Stimulated activated CD8-positive, alpha-beta memory T cell treated with anti-CD3 and anti-CD28 coated beads, Interleukin-7, amount 100 ng/mL, for 48 hours (primary cell): Measurements from ENCODE around the gene CEACAM18.
"Not testable (repeated sequence)": the region's sequence is repeated elsewhere in the genome, so short reads cannot be mapped to it uniquely, and the experiment has no call there.

ENCODE experiments used
- DNase-seq, 2 donors: peaks; one replicate each; pipeline ENCODE4 v3.0.0-alpha.2; 2020; ENCODE audit warnings: low read depth in 1 of 2; ENCODE audit errors: extremely low read depth in 1 of 2

Gene CEACAM18

DNA sequence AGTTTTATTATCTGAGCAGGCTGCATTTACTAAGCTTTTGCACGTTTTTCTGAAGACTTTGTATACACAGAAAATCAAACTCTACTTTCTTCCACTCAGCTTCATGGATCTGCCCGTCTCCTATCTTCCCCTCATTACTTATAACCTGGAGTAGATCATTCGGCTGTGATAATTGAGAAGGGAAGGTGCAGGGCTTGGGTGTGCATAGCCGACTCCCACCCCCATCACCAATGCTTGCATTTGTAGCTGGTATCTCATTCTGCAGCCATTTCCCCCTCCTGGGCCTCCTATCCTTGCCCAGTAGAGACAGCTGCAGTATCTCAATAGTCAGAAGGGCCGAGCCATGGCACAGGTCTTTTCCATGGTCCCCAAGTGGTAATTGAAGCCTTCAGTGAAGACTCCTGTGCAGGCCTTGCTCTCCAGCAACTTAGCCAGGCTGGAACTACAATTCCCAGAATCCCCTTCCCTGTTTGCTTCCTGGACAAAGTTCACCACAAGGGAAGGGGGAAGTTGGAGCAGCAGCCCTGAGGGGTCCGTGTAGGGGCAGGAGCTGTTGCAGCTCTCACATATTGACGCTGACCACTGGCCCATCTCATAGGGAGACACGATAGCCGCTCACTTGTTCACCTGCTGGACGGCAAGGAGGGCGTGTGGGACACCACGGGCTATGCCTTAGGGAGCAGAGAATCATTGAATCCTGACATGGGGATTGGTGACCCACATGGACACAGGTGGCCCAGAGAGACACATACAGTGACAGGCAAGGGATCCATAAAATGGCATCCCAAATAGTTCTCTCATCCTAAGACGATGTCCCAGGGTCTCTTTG lies 18.0 kb upstream of the CEACAM18 start:
- no peak for DNase-seq

DNA sequence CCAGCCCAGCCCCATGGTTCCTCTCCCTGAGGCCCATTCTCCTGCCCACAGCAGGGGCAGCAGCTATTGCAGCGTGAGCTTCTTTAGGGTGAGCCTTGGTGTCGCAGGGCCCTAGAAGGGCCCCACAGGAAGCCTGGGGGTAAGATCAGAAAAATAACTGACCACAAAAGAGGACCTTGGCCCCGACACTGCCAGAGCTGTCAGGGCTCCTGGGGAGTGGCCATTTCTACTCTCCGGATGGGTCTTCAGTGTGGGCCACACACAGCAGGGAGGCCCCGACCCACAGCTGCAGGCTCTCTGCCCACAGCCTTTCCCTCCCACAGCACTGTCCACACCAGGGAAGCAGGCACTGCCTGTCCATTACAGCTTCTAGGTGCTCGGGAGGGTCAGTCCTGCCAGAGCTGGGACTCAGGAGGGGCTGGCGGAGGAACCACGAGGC lies 16.6 kb upstream of the CEACAM18 start:
- DNase-seq = no peak

DNA sequence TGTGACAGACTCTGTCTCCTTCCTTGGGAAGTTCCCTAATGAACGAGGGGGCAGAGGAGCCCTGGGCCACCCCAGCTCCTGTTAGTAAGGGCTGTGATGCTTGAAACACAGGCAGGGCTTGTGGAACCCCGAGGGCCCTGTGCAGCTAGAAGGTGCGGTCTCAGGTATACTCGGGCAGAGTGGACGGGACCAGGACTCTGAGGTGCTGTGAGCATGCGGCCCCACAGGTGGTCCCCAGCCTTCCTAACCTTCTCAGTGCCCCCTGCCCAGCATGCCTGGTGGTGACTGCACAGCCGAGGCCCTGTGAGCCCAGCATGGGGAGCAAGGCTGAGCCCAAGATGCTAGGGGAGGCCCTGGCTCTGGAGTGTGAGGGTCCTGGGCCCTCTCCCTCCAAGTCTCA lies 16.1 kb upstream of the CEACAM18 start:
- no peak for DNase-seq

GRCh38 chr19:51462681-51463080 lies 15.7 kb upstream of the CEACAM18 start:
- no peak for DNase-seq

DNA sequence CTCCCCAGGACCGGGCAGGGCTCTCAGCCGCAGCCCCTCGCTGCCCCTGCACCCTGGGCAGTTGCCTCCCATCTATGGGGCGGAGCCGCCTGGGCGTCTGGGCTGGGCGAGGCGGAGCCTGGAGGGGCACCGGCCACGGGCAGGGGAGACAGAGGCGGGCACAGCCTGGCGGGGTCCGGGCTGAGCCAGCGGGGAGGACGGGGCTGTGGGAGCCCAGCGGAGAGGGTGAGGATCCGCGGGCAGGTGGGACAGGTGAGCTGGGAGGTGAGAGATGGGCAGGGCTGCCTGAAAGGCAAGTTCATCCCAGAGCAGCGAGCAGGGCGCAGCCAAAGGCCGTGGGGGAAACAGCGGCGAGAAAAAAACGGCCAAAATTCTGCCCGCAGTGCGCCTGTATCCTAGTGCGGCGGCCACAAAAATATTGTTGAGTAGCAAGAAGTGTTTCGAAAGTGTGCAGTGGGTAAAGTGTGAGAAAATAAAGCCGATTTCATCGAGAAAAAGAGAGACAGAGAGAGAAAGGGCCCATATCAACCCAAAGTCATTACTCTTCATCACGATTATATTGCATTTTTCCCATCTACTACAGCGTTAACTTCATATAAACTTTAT lies 14.3 kb upstream of the CEACAM18 start:
- DNase-seq = not testable (repeated sequence)

DNA sequence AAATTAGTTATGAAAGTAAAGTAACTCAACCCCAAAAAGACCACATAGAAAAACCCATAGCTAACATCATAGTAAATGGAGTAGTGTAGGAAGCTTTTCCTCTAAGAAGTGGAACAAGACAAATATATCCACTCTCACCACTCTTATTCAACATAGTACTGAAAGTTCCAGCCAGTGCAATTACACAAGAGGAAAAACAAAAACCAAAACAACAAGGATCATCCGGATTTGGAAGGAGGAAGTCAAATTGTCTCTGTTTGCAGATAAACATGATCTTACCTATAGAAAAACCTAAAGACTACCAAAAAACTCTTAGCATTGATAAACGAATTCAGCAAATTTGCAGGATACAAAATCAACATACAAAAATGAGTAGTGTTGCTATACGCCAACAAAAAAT lies 11.6 kb upstream of the CEACAM18 start:
- no peak for DNase-seq

DNA sequence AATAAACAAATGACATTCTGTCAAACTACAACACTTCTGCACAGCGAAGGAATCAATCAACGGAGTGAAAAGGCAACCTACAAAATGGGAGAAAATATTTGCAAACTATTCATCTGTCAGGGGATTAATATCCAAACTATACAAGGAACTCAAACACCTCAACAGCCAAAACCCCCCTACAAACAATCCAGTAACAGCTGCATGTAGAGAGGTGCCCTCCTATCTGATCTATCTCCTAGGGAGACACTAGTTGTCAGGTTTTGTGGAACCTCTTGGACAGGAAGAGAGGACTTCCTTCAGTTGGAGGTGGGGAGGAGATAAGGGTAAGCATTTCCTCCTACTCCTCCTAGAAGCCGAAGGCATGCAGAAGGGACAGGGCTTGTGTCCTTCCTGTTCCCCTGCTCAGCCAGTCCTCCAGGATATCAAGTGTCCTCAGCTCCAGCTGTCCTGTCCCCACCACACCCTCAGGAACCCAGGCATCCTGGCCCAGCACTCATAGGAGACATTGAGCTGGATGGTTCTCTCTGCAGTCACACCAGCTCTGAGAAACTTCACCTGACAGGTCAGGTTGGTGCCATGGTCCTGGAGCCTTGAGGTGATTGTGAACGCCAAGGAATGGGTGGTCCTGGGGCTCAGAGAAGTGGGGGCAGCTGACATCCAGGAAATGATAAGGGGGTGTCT lies 10.3 kb upstream of the CEACAM18 start:
- DNase-seq = no peak

DNA sequence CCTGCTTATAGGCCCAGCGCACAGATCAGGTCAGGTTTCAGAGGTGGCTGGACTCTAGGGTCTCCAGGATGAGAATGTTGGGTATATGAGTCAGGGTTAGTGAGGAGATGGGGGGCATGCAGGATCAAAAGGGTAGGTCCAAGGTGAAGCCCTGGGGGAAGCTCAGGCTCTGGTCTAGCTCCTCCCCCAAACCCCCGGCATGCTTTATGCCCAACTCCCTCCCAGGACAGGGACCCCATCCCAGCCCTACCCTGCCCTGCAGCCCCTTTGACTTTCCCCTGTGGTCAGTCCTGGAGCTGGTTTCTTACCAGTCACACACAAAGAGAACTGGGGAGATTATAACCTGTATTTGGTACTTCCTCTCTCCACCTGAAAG lies 9.8 kb upstream of the CEACAM18 start:
- no peak for DNase-seq

- DNase-seq = no peak
These were observed 9.2 kb upstream of the CEACAM18 start for GRCh38 chr19:51469162-51469561.

DNA sequence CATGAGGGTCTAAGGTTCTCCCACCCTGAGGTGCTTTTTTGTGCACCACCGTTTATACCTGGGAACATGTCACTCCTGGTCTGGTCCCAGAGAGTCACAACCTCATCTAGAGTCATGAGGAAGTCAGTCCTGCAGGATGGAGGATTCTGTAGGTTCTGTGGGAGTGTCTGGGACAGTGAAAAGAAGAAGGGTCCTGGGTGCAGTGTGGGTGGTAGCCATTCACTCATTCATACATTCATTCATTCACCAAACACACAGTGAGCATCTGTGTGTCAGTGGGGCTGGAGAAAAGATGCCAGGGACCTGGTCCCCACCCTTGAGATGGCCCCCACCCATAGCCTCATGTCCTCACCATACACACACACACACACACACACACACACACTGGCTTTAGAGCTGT lies 8.7 kb upstream of the CEACAM18 start:
- no peak for DNase-seq

GRCh38 chr19:51470966-51471365 lies 7.4 kb upstream of the CEACAM18 start:
- no peak for DNase-seq

DNA sequence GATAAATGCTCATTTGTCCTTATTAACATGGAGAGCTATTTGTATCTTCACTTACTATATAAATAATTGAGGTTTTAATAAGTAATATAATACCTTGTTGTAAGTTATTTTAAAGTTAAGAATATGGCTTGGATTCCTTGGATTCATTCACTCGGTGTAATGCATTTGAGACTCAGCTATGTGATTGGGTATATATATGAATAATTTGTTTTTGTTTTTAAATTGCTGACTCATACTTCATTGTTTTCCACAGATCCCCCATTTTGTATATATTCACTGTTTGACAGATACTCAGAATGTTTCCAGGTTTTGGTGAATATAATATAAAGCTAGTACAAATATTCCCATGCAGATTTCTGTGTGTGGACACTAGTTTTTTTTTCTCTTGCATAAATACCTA lies 6.8 kb upstream of the CEACAM18 start:
- DNase-seq = no peak

- no peak for DNase-seq
These were observed 5.7 kb upstream of the CEACAM18 start for GRCh38 chr19:51472607-51473006.

GRCh38 chr19:51473009-51473707 lies 5.2 kb upstream of the CEACAM18 start:
- DNase-seq = peak; percentile 55 to 76

GRCh38 chr19:51476164-51476563 lies 2.2 kb upstream of the CEACAM18 start:
- DNase-seq = no peak

GRCh38 chr19:51477344-51477743 lies 995 bp upstream of the CEACAM18 start:
- DNase-seq = no peak

- DNase-seq = peak in 1 of 2 donors; percentile 41
These were observed 1.4 kb downstream of the CEACAM18 start for GRCh38 chr19:51479531-51480331.

- DNase-seq = no peak
These were observed 2.3 kb downstream of the CEACAM18 start for GRCh38 chr19:51480590-51480989.

- DNase-seq = no peak
These were observed 7.8 kb downstream of the CEACAM18 start for GRCh38 chr19:51485960-51486660.

DNA sequence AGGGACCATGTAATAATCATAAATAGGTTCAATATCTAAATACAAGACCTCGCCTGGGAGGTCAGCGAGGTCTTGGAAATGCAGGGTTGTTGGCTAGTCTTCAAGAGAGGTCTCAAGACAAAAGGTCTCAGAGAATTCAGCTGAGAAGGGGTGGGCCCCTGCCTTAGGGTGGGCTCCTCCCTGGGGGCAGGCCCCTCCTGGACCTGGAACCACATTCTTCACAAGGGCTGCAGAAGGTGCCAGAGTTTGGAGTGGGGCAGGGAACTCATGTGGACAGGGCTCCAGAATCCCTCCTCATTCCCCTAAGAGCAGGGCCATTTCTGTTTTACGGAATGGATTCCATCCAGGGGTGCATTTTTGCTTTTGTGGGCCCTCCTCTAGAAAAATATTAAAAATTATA lies 10.2 kb downstream of the CEACAM18 start:
- no peak for DNase-seq
